ENCODE results near the gene WNT5A.

The WNT5A gene

DNA sequence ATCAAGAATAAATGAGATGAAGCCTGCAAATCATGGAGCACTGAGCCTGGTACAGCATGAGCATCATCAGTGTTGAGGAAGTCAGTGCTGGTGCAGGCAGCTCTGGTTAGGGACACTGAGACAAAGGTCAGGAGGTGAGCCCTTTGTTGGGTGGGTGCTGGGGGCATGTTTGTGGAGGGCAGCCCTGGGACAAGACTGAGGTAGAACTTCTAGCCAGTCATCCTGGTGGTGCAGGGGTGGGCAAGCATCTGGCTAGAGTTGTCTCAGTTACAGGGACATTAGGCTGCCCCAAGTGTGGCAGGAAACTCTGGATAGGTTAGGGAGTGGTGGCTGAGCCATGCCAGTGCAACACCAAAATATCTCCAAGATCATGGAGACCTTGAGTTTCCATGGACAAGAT, 27.3 kb downstream of the WNT5A start:
- Histone ChIP-seq H3K4me1 (ENCODE audit: insufficient read depth, insufficient read length) (peaks cover 3% of the 10 kb centered on the region), H3K9ac (ENCODE audit: insufficient read length, low read depth) (no peak overlapping the region), H3K27me3 (ENCODE audit: insufficient read depth, insufficient read length) (no peaks in the 10 kb centered on the region), H3K4me3 (ENCODE audit: insufficient read length, low read depth) (no peak overlapping the region), H3K36me3 (ENCODE audit: insufficient read depth, insufficient read length, low read length) (no peaks in the 10 kb centered on the region), H3K9me3 (ENCODE audit: insufficient read depth, low read length) (no peaks in the 10 kb centered on the region)
- DNase-seq (ENCODE audit: low read depth, low spot score) = no peak
- TF ChIP-seq ZNF274 (IDR thresholded peaks at IDR 0.05; ENCODE audit: low read depth, low read length) = no peak
- no peak for TF ChIP-seq SUZ12 (IDR thresholded peaks at IDR 0.05; ENCODE audit: extremely low read depth, insufficient read depth, insufficient read length)
- no peak for TF ChIP-seq YY1 (IDR thresholded peaks at IDR 0.05; ENCODE audit: insufficient read depth, insufficient read length)

DNA sequence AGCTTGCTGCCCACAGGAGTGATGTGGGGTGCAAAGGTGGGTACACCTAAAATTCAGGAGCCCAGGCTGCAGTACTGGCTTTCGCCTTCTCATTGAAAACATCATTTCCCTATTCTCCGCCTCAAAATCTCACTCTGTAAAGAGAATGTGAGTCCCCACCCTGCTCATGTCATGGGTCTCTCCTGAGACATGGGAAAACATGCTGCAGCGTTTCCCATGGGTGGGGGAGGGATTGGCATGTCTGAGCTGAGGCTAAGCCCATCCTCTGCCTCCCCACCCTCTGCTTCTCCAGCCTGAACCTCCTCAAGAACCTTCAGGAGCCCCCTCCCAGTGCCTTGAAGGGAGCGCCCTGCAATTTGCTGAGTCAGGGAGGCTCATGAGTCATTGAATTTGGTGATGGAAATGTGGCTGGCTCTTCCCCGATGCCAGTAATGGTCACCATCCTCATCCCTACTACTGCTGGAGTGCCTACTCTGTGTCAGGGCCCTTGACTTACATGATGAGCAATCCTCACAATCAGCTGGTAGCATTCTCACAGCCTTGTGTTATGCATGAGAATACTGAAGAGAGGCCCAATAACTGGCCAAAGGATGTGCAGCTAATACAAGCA, 28.8 kb downstream of the WNT5A start:
- no peak for TF ChIP-seq SUZ12 (IDR thresholded peaks at IDR 0.05; ENCODE audit: extremely low read depth, insufficient read depth, insufficient read length)
- TF ChIP-seq ZNF274 (IDR thresholded peaks at IDR 0.05; ENCODE audit: low read depth, low read length) = no peak
- TF ChIP-seq YY1 (IDR thresholded peaks at IDR 0.05; ENCODE audit: insufficient read depth, insufficient read length) = no peak
- Histone ChIP-seq H3K4me1 (ENCODE audit: insufficient read depth, insufficient read length) (peaks cover 3% of the 10 kb centered on the region), H3K9ac (ENCODE audit: insufficient read length, low read depth) (no peak overlapping the region), H3K36me3 (ENCODE audit: insufficient read depth, insufficient read length, low read length) (no peaks in the 10 kb centered on the region), H3K9me3 (ENCODE audit: insufficient read depth, low read length) (no peaks in the 10 kb centered on the region), H3K27me3 (ENCODE audit: insufficient read depth, insufficient read length) (no peaks in the 10 kb centered on the region), H3K4me3 (ENCODE audit: insufficient read length, low read depth) (no peak overlapping the region)
- DNase-seq (ENCODE audit: low read depth, low spot score) = no peak

DNA sequence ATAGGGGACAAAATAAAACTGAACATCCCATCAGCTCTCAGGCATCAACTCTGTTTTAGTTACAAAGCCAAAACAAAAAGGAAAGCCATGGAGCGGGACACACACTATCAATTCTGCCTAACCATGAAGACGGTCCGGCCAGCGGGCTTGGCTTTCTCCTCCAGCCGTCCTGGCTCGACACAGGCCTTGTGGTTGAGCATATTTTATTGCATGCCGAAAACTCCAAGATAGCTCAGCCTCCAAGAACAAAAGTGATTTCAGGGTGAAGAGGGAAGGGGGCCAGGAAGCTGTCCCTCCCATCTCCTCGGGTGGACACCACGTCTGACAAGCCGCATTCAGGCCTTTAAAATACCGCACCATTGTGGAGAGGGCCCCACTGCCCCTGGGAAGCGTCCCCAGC, 31.2 kb downstream of the WNT5A start:
- H3K4me3 ChIP-seq (ENCODE audit: insufficient read length, low read depth) = no peak overlapping the region
- H3K9me3 ChIP-seq (ENCODE audit: insufficient read depth, low read length) = peaks cover 5% of the 10 kb centered on the region; the same call in 1 of the 2 replicates
- TF ChIP-seq YY1 (IDR thresholded peaks at IDR 0.05; ENCODE audit: insufficient read depth, insufficient read length) (no peak), SUZ12 (IDR thresholded peaks at IDR 0.05; ENCODE audit: extremely low read depth, insufficient read depth, insufficient read length) (no peak), ZNF274 (IDR thresholded peaks at IDR 0.05; ENCODE audit: low read depth, low read length) (no peak)
- H3K9ac ChIP-seq (ENCODE audit: insufficient read length, low read depth) = no peak overlapping the region
- H3K27me3 ChIP-seq (ENCODE audit: insufficient read depth, insufficient read length) = no peaks in the 10 kb centered on the region
- DNase-seq (ENCODE audit: low read depth, low spot score) = no peak
- no peaks in the 10 kb centered on the region for H3K36me3 ChIP-seq (ENCODE audit: insufficient read depth, insufficient read length, low read length)
- H3K4me1 ChIP-seq (ENCODE audit: insufficient read depth, insufficient read length) = peaks cover 3% of the 10 kb centered on the region

DNA sequence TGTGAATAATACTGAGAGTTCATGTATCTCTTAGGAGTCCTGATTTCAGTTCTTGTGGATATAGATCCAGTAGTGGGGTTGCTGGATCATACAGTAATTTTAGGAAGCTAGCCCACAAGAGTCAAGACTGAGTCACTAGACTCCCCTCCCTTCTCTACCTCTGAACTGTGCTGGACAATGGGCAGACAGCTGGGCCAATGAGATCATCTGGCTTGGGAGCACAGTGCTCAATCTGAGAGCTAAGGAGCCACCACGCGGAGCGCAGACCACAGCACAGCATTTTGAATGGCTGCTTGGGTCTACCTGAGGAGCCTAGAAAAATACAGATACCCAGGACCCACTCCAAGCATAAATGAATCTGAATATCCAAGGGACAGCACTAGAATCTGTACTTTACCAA, 32.5 kb downstream of the WNT5A start:
- H3K4me1 ChIP-seq (ENCODE audit: insufficient read depth, insufficient read length) = peaks cover 3% of the 10 kb centered on the region
- no peaks in the 10 kb centered on the region for H3K36me3 ChIP-seq (ENCODE audit: insufficient read depth, insufficient read length, low read length)
- no peak overlapping the region for H3K9ac ChIP-seq (ENCODE audit: insufficient read length, low read depth)
- TF ChIP-seq YY1 (IDR thresholded peaks at IDR 0.05; ENCODE audit: insufficient read depth, insufficient read length) = no peak
- no peak for TF ChIP-seq ZNF274 (IDR thresholded peaks at IDR 0.05; ENCODE audit: low read depth, low read length)
- TF ChIP-seq SUZ12 (IDR thresholded peaks at IDR 0.05; ENCODE audit: extremely low read depth, insufficient read depth, insufficient read length) = no peak
- no peak overlapping the region for H3K4me3 ChIP-seq (ENCODE audit: insufficient read length, low read depth)
- DNase-seq (ENCODE audit: low read depth, low spot score) = no peak
- peaks cover 5% of the 10 kb centered on the region; the same call in 1 of the 2 replicates for H3K9me3 ChIP-seq (ENCODE audit: insufficient read depth, low read length)
- H3K27me3 ChIP-seq (ENCODE audit: insufficient read depth, insufficient read length) = no peaks in the 10 kb centered on the region

DNA sequence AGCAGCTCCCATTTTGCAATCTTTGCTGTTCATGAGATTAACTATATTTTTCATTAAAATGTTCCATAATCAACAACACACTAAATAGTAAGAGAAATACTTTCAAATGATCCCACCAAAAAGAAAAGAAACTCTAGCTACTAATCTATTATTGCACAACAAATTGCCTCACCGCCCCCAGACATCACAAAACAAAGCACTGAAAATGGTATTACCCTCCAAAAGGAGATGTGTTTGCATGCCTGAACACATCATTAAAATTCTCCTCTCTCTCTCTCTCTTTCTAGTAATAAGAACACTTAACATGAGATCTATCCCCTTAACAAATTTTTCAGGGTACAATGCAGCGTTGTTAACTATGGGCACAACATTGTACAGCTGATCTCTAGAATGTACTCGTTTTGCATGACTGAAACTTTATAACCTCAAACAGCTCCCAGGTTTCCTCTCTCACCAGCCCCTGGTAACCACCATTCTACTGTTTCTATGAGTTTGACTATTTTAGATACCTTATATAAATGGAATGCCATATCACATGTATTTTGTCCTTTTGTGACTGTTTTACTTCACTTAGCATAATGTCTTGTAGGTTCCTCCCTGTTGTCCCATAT, 33.1 kb downstream of the WNT5A start:
- H3K4me3 ChIP-seq (ENCODE audit: insufficient read length, low read depth) = no peak overlapping the region
- TF ChIP-seq ZNF274 (IDR thresholded peaks at IDR 0.05; ENCODE audit: low read depth, low read length) = no peak
- no peak for TF ChIP-seq SUZ12 (IDR thresholded peaks at IDR 0.05; ENCODE audit: extremely low read depth, insufficient read depth, insufficient read length)
- no peak for TF ChIP-seq YY1 (IDR thresholded peaks at IDR 0.05; ENCODE audit: insufficient read depth, insufficient read length)
- H3K36me3 ChIP-seq (ENCODE audit: insufficient read depth, insufficient read length, low read length) = no peaks in the 10 kb centered on the region
- no peaks in the 10 kb centered on the region for H3K27me3 ChIP-seq (ENCODE audit: insufficient read depth, insufficient read length)
- DNase-seq (ENCODE audit: low read depth, low spot score) = no peak
- peaks cover 5% of the 10 kb centered on the region; the same call in 1 of the 2 replicates for H3K9me3 ChIP-seq (ENCODE audit: insufficient read depth, low read length)
- no peak overlapping the region for H3K9ac ChIP-seq (ENCODE audit: insufficient read length, low read depth)
- peaks cover 3% of the 10 kb centered on the region for H3K4me1 ChIP-seq (ENCODE audit: insufficient read depth, insufficient read length)

DNA sequence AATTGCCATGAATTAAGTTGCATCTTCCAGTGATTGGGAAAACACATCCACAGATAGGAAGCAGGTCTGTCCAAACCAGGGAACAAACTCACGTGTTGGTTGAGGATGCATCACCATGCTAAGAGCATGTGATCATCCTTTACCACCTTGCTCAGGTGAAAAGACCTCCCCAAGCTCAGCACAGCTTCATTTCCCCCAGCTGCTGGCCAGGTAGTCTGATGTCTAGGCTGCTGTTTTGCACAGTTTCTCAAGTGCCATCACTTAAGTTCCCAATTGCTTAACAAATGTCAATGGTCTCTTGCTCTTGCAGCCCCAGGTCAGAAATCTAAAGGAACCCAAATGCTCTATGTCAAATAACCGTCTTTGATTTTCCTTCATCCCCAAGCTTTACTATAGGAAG, 34.2 kb downstream of the WNT5A start:
- Histone ChIP-seq H3K9ac (ENCODE audit: insufficient read length, low read depth) (no peak overlapping the region), H3K4me1 (ENCODE audit: insufficient read depth, insufficient read length) (no peaks in the 10 kb centered on the region), H3K36me3 (ENCODE audit: insufficient read depth, insufficient read length, low read length) (no peaks in the 10 kb centered on the region), H3K4me3 (ENCODE audit: insufficient read length, low read depth) (no peak overlapping the region), H3K27me3 (ENCODE audit: insufficient read depth, insufficient read length) (no peaks in the 10 kb centered on the region), H3K9me3 (ENCODE audit: insufficient read depth, low read length) (peaks cover 5% of the 10 kb centered on the region; the same call in 1 of the 2 replicates)
- no peak for TF ChIP-seq ZNF274 (IDR thresholded peaks at IDR 0.05; ENCODE audit: low read depth, low read length)
- TF ChIP-seq SUZ12 (IDR thresholded peaks at IDR 0.05; ENCODE audit: extremely low read depth, insufficient read depth, insufficient read length) = no peak
- no peak for TF ChIP-seq YY1 (IDR thresholded peaks at IDR 0.05; ENCODE audit: insufficient read depth, insufficient read length)
- no peak for DNase-seq (ENCODE audit: low read depth, low spot score)

DNA sequence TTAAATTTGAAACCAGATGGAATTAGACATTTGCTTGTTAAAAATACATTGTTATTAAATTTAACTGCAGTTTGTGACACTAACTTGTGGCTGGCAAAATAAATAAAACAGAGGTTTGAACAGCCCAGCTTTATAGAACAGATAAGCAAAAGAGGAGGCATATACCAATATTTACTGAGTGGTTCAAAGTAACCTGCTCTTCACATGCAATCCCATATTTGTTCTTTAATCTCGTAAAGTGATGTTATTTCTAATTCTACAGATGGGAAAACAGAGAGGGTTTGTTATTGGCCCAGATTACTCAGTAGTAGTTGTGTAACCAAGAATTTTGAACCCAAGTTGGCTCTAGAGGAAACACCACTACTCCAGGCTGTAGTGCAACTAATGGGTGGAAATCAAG, 37.6 kb downstream of the WNT5A start:
- Histone ChIP-seq H3K36me3 (ENCODE audit: insufficient read depth, insufficient read length, low read length) (no peaks in the 10 kb centered on the region), H3K9me3 (ENCODE audit: insufficient read depth, low read length) (peaks cover 5% of the 10 kb centered on the region; the same call in 1 of the 2 replicates), H3K27me3 (ENCODE audit: insufficient read depth, insufficient read length) (no peaks in the 10 kb centered on the region), H3K4me1 (ENCODE audit: insufficient read depth, insufficient read length) (peaks cover 2% of the 10 kb centered on the region), H3K4me3 (ENCODE audit: insufficient read length, low read depth) (no peak overlapping the region), H3K9ac (ENCODE audit: insufficient read length, low read depth) (no peak overlapping the region)
- no peak for DNase-seq (ENCODE audit: low read depth, low spot score)
- TF ChIP-seq YY1 (IDR thresholded peaks at IDR 0.05; ENCODE audit: insufficient read depth, insufficient read length) (no peak), SUZ12 (IDR thresholded peaks at IDR 0.05; ENCODE audit: extremely low read depth, insufficient read depth, insufficient read length) (no peak), ZNF274 (IDR thresholded peaks at IDR 0.05; ENCODE audit: low read depth, low read length) (no peak)

Measured in NT2/D1 (cell line).